Neural progenitor cell (in vitro differentiated cells): ENCODE measurements around the gene PPARA. TPM values are rescaled to one million over a fixed set of nuclear protein-coding genes. Genes with fewer than 3 reads are reported as not detected.

Experiments
- DNase-seq: peaks from one replicate; pipeline ENCODE4 v3.0.0-alpha.2; 2016; ENCODE audit warnings: low spot score
- H2AFZ ChIP-seq: fragments of 200-600 bp; sonication (generic); replicated peaks from 2 replicates; pipeline ENCODE4 v1.6.1; 2016; ENCODE audit warnings: antibody characterized with exemption
- H3F3A ChIP-seq: fragments of 200-600 bp; sonication (generic); 2 replicates; pipeline ENCODE4 v1.6.1; 2016; ENCODE audit warnings: antibody characterized with exemption, low read depth
- H3K27ac ChIP-seq: fragments of 200-600 bp; sonication (generic); 2 replicates; pipeline ENCODE4 v1.5.1; 2016; ENCODE audit warnings: mild to moderate bottlenecking
- H3K27me3 ChIP-seq: fragments of 200-600 bp; sonication (generic); 2 replicates; pipeline ENCODE4 v1.6.1; 2016; ENCODE audit warnings: mild to moderate bottlenecking, moderate library complexity
- H3K36me3 ChIP-seq: fragments of 200-600 bp; sonication (generic); 2 replicates; pipeline ENCODE4 v1.5.1; 2016
- H3K4me1 ChIP-seq: fragments of 200-600 bp; sonication (generic); 2 replicates; pipeline ENCODE4 v1.6.1; 2016; ENCODE audit warnings: mixed run types
- H3K4me2 ChIP-seq: fragments of 200-600 bp; sonication (generic); 2 replicates; pipeline ENCODE4 v1.6.1; 2016
- H3K4me3 ChIP-seq: fragments of 200-600 bp; sonication (generic); 2 replicates; pipeline ENCODE4 v1.5.1; 2016
- H3K79me2 ChIP-seq: fragments of 200-600 bp; sonication (generic); 2 replicates; pipeline ENCODE4 v1.6.1; 2016; ENCODE audit warnings: low read depth
- H3K9ac ChIP-seq: fragments of 200-600 bp; sonication (generic); 2 replicates; pipeline ENCODE4 v1.6.1; 2016
- H3K9me3 ChIP-seq: fragments of 200-600 bp; sonication (generic); 2 replicates; pipeline ENCODE4 v1.5.1; 2016; ENCODE audit warnings: low read depth
- H4K20me1 ChIP-seq: fragments of 200-600 bp; sonication (generic); 2 replicates; pipeline ENCODE4 v1.6.1; 2016; ENCODE audit warnings: low read depth
- H3K27ac Mint-ChIP-seq: 3 replicates; pipeline ENCODE4 v1.8.0; 2021; ENCODE audit warnings: mixed read lengths
- H3K27me3 Mint-ChIP-seq: 2 replicates; pipeline ENCODE4 v1.8.0; 2022; ENCODE audit warnings: low read depth, mild to moderate bottlenecking, inconsistent platforms, moderate library complexity, mixed read lengths; ENCODE audit not compliant: insufficient read depth
- H3K36me3 Mint-ChIP-seq: 3 replicates; pipeline ENCODE4 v1.8.0; 2021; ENCODE audit warnings: mixed read lengths
- H3K4me1 Mint-ChIP-seq: 3 replicates; pipeline ENCODE4 v1.8.0; 2021; ENCODE audit warnings: mixed read lengths
- H3K4me3 Mint-ChIP-seq: 3 replicates; pipeline ENCODE4 v1.8.0; 2021; ENCODE audit warnings: mild to moderate bottlenecking, moderate library complexity, mixed read lengths
- H3K9me3 Mint-ChIP-seq: 3 replicates; pipeline ENCODE4 v1.8.0; 2020; ENCODE audit warnings: mixed read lengths
- EZH2 ChIP-seq: fragments of 200-600 bp; sonication (generic); IDR thresholded peaks from 2 replicates; pipeline ENCODE4 v1.6.1; 2017; ENCODE audit warnings: antibody characterized with exemption, mild to moderate bottlenecking, moderate library complexity
- EZH2phosphoT487 ChIP-seq: fragments of 200-600 bp; sonication (generic); IDR thresholded peaks from 2 replicates; pipeline ENCODE4 v1.6.1; 2017; ENCODE audit warnings: antibody characterized with exemption
- total RNA-seq: library from RNA; depleted of rRNA; stranded (reverse); fragments of >200 nt; gene quantifications from 2 replicates; pipeline ENCODE4 v1.2.3, GENCODE V29; 2015; ENCODE audit warnings: low replicate concordance
- TF ChIP-seq, protein P1 (sequence below): fragments of 200-600 bp; sonication (generic); IDR thresholded peaks from 2 replicates; pipeline ENCODE4 v1.5.1; 2017; ENCODE audit warnings: antibody characterized with exemption, mild to moderate bottlenecking

Gene PPARA
- total RNA-seq, 1 donor from 2014 or later, result 5.2 TPM

DNA sequence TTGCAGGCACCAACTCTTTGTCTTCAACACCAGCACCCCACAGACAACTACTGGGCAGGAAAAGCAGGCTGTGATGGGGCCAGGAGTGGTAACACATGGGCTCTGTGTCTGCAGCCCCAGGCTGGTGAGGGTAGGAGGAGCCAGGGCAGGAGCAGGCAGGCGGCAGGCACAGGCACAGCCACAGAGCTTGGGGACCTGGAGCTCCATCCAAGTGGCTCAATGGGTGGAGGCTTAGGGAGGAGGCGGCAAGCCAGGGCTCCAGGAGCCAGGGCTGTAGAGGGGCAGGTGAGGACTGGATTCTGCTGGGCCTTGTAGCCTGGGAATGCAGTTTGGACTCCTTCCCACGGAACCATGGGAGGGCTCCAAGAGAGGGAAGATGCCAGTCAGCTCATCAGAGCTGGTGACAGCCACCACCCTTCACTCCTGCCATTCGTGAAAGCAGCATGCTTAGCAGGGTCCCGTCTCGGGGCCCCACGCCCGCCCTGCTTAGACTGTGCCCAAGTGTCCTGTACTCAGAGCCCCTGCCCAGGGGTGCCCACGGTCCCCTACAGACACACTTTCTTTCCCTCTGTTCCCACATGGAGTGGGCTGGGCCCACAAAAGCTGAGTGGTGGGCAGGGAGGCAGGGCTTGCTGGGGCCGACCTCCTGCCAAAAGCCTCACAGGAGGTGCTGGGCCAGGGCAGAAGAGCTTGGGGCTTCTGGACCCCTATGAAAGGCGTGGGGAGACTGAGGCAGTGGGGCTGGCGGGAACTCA lies 129.9 kb downstream of the PPARA start:
- TF ChIP-seq EZH2phosphoT487, result no peak
- no peak for TF ChIP-seq EZH2
- TF ChIP-seq, protein P1, sequence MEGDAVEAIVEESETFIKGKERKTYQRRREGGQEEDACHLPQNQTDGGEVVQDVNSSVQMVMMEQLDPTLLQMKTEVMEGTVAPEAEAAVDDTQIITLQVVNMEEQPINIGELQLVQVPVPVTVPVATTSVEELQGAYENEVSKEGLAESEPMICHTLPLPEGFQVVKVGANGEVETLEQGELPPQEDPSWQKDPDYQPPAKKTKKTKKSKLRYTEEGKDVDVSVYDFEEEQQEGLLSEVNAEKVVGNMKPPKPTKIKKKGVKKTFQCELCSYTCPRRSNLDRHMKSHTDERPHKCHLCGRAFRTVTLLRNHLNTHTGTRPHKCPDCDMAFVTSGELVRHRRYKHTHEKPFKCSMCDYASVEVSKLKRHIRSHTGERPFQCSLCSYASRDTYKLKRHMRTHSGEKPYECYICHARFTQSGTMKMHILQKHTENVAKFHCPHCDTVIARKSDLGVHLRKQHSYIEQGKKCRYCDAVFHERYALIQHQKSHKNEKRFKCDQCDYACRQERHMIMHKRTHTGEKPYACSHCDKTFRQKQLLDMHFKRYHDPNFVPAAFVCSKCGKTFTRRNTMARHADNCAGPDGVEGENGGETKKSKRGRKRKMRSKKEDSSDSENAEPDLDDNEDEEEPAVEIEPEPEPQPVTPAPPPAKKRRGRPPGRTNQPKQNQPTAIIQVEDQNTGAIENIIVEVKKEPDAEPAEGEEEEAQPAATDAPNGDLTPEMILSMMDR, result no peak
- peaks cover 20% of the 10 kb centered on the region for H3K36me3 Mint-ChIP-seq

DNA sequence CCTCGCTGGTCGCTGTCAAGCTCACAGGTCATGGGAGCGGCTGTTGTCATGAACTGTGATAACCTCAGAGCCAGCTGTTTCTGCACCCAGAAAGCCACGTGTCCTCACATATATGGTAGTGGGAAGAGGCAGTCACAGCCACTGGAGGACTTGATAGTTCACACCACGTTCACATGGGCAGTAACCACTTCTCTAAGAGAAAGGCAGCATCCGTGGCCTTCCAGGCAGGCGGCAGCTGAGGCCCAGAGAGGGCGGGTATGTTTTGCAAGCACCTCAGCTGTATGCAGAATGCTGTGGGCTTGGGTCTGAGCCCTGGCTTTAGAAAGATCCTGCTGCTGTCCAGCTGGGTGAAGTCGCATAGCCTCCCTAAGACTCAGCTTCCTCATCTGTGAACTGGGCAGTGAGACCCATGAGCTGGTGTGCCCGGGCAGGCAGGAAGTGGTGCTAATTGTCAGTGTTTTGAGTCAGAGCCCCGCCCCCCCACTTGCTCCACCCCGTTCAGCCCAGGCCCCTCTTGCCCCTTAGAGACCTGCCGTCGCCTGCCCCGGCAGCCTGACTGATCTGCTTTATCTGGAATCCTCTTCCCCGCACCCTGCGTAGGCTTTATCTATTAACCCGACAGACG lies 130.8 kb downstream of the PPARA start:
- no peak overlapping the region for H3K27ac ChIP-seq
- H3K27me3 Mint-ChIP-seq, result peaks cover 4% of the 10 kb centered on the region
- H3K4me1 ChIP-seq, result no peaks in the 10 kb centered on the region
- no peaks in the 10 kb centered on the region for H3K27me3 ChIP-seq
- H3K9me3 ChIP-seq, result no peaks in the 10 kb centered on the region
- no peaks in the 10 kb centered on the region for H3K9me3 Mint-ChIP-seq
- H3K4me3 ChIP-seq, result no peak overlapping the region
- peaks cover 14% of the 10 kb centered on the region for H3K36me3 Mint-ChIP-seq
- no peaks in the 10 kb centered on the region for H3K4me1 Mint-ChIP-seq
- H4K20me1 ChIP-seq, result no peaks in the 10 kb centered on the region
- H3K4me2 ChIP-seq, result no peak overlapping the region
- no peak overlapping the region for H3K9ac ChIP-seq
- no peaks in the 10 kb centered on the region for H3F3A ChIP-seq
- H2AFZ ChIP-seq, result no peak overlapping the region
- DNase-seq, result no peak
- no peak overlapping the region for H3K27ac Mint-ChIP-seq
- H3K36me3 ChIP-seq, result no peaks in the 10 kb centered on the region
- TF ChIP-seq, protein P1, result no peak
- H3K79me2 ChIP-seq, result no peaks in the 10 kb centered on the region
- H3K4me3 Mint-ChIP-seq, result no peak overlapping the region

More for the DNA sequence above, 129.9 kb downstream of the PPARA start:
- Mint-ChIP-seq H3K9me3 (no peaks in the 10 kb centered on the region), H3K27me3 (peaks cover 4% of the 10 kb centered on the region), H3K4me1 (no peaks in the 10 kb centered on the region), H3K4me3 (no peak overlapping the region), H3K27ac (no peak overlapping the region)
- H3K9ac ChIP-seq, result no peak overlapping the region
- no peak overlapping the region for H2AFZ ChIP-seq
- no peaks in the 10 kb centered on the region for H3K27me3 ChIP-seq
- H3K4me3 ChIP-seq, result no peak overlapping the region
- H3K4me2 ChIP-seq, result no peak overlapping the region
- no peaks in the 10 kb centered on the region for H3K4me1 ChIP-seq
- H3K9me3 ChIP-seq, result no peaks in the 10 kb centered on the region
- no peaks in the 10 kb centered on the region for H3K36me3 ChIP-seq
- H4K20me1 ChIP-seq, result no peaks in the 10 kb centered on the region
- H3K79me2 ChIP-seq, result no peaks in the 10 kb centered on the region
- DNase-seq, result no peak
- no peak overlapping the region for H3K27ac ChIP-seq
- H3F3A ChIP-seq, result no peaks in the 10 kb centered on the region

- Histone ChIP-seq H2AFZ (no peak overlapping the region), H3K27ac (no peak overlapping the region), H3K4me2 (no peak overlapping the region), H3K36me3 (no peaks in the 10 kb centered on the region), H3K9ac (no peak overlapping the region), H3K4me1 (no peaks in the 10 kb centered on the region), H3K27me3 (no peaks in the 10 kb centered on the region), H3K9me3 (no peaks in the 10 kb centered on the region), H3K79me2 (no peaks in the 10 kb centered on the region), H4K20me1 (no peaks in the 10 kb centered on the region), H3K4me3 (no peak overlapping the region), H3F3A (no peaks in the 10 kb centered on the region)
- DNase-seq, result no peak
- Mint-ChIP-seq H3K4me3 (no peak overlapping the region), H3K36me3 (peaks cover 10% of the 10 kb centered on the region), H3K9me3 (no peaks in the 10 kb centered on the region), H3K4me1 (no peaks in the 10 kb centered on the region), H3K27ac (no peak overlapping the region), H3K27me3 (peaks cover 4% of the 10 kb centered on the region)
- TF ChIP-seq, protein P1, result no peak
- TF ChIP-seq EZH2 (no peak), EZH2phosphoT487 (no peak)
These were observed 131.7 kb downstream of the PPARA start for GRCh38 chr22:46281866-46282678.
